Measurements from ENCODE around the gene DHRS3.

GRCh38 chr1:12541274-12542137, 76.5 kb downstream of the DHRS3 start:
- TF ChIP-seq CTCF (conservative IDR thresholded peaks at IDR 0.05 in 1 of 2, IDR thresholded peaks at IDR 0.05 in 1 of 2; ENCODE audit: low read depth in 1 of 2, low read length in 2 of 2) (no peak), EZH2 (IDR thresholded peaks at IDR 0.05; ENCODE audit: low read length, missing control alignments) (no peak)
